ENCODE results near the gene TBC1D1. TPM values are rescaled to one million over a fixed set of nuclear protein-coding genes. Genes with fewer than 3 reads are reported as not detected.

TBC1D1 gene
- total RNA-seq, 5 donors from 2014 or later (not counting 1 experiment from before 2014, with no cell fraction given), result 46.3 to 58.1 (median 47.6) TPM

GRCh38 chr4:37904824-37905223 is 13.9 kb downstream of the TBC1D1 start:
- DNase-seq, result no peak
- CTCF ChIA-PET, result interaction anchor here in 1 of 2 donors (0.6 kb wide), 1 partner anchor 101 kb away, joined by 3 read pairs; no protein-coding TSS in a partner anchor
- no peak overlapping the region for H3K27ac Mint-ChIP-seq

GRCh38 chr4:37905533-37906169 is 14.8 kb downstream of the TBC1D1 start:
- WGBS (ENCODE audit: insufficient coverage), result 100% methylated on average over 3 of the region's 7 CpGs
- Mint-ChIP-seq H3K4me1 (peaks cover 59 to 73% (median 64%) of the 10 kb centered on the region in 3 donors), H3K4me3 (no peak overlapping the region), H3K9me3 (no peaks in the 10 kb centered on the region), H3K27me3 (no peaks in the 10 kb centered on the region), H3K36me3 (peaks cover 51% of the 10 kb centered on the region), H3K27ac (no peak overlapping the region)
- DNase-seq, result no peak
- ChIA-PET CTCF (no interaction called here), POLR2A (no interaction called here)
- Histone ChIP-seq H3K36me3 (ENCODE audit: control insufficient read depth in 2 of 2, extremely low read depth in 1 of 2, insufficient read depth in 1 of 2, low read length in 1 of 2) (peaks cover 0 to 26% of the 10 kb centered on the region in 2 donors), H3K27me3 (replicated peaks in 1 of 2; ENCODE audit: control insufficient read depth in 2 of 2, extremely low read depth in 1 of 2, insufficient read depth in 2 of 2, low read length in 1 of 2) (no peaks in the 10 kb centered on the region), H3K27ac (ENCODE audit: low read length) (no peak overlapping the region), H3K4me1 (ENCODE audit: control insufficient read depth in 1 of 2, extremely low read depth in 1 of 2, insufficient read depth in 2 of 2, low read length in 2 of 2) (peaks cover 0 to 3% of the 10 kb centered on the region in 2 experiments), H3K4me3 (ENCODE audit: control insufficient read depth in 1 of 2, extremely low read depth in 1 of 2, low read length in 1 of 2) (no peak overlapping the region), H3K9me3 (no peaks in the 10 kb centered on the region)
- ATAC-seq (replicated peaks in 1 of 4), result no peak

More at GRCh38 chr4:37904824-37905223, 13.9 kb downstream of the TBC1D1 start:
- ATAC-seq (replicated peaks in 1 of 4), result no peak
- Histone ChIP-seq H3K36me3 (ENCODE audit: control insufficient read depth in 2 of 2, extremely low read depth in 1 of 2, insufficient read depth in 1 of 2, low read length in 1 of 2) (peaks cover 0 to 26% of the 10 kb centered on the region in 2 donors), H3K27me3 (replicated peaks in 1 of 2; ENCODE audit: control insufficient read depth in 2 of 2, extremely low read depth in 1 of 2, insufficient read depth in 2 of 2, low read length in 1 of 2) (no peaks in the 10 kb centered on the region), H3K4me3 (ENCODE audit: control insufficient read depth in 1 of 2, extremely low read depth in 1 of 2, low read length in 1 of 2) (no peak overlapping the region), H3K9me3 (no peaks in the 10 kb centered on the region), H3K4me1 (ENCODE audit: control insufficient read depth in 1 of 2, extremely low read depth in 1 of 2, insufficient read depth in 2 of 2, low read length in 2 of 2) (peaks cover 0 to 3% of the 10 kb centered on the region in 2 experiments), H3K27ac (ENCODE audit: low read length) (no peak overlapping the region)
- Mint-ChIP-seq H3K36me3 (peaks cover 58% of the 10 kb centered on the region), H3K9me3 (no peaks in the 10 kb centered on the region), H3K27me3 (no peaks in the 10 kb centered on the region), H3K4me3 (no peak overlapping the region), H3K4me1 (peaks cover 67 to 78% (median 71%) of the 10 kb centered on the region in 3 donors)
- 100% methylated on average over 1 of the region's 3 CpGs for WGBS (ENCODE audit: insufficient coverage)
- POLR2A ChIA-PET, result no interaction called here

- Mint-ChIP-seq H3K4me3 (no peak overlapping the region), H3K9me3 (no peaks in the 10 kb centered on the region), H3K27me3 (no peaks in the 10 kb centered on the region), H3K4me1 (peaks cover 58 to 68% (median 60%) of the 10 kb centered on the region in 3 donors), H3K27ac (no peak overlapping the region), H3K36me3 (peaks cover 46% of the 10 kb centered on the region)
- no peak for ATAC-seq (replicated peaks in 1 of 4)
- Histone ChIP-seq H3K4me1 (ENCODE audit: control insufficient read depth in 1 of 2, extremely low read depth in 1 of 2, insufficient read depth in 2 of 2, low read length in 2 of 2) (no peaks in the 10 kb centered on the region), H3K27me3 (replicated peaks in 1 of 2; ENCODE audit: control insufficient read depth in 2 of 2, extremely low read depth in 1 of 2, insufficient read depth in 2 of 2, low read length in 1 of 2) (no peaks in the 10 kb centered on the region), H3K4me3 (ENCODE audit: control insufficient read depth in 1 of 2, extremely low read depth in 1 of 2, low read length in 1 of 2) (no peak overlapping the region), H3K9me3 (no peaks in the 10 kb centered on the region), H3K36me3 (ENCODE audit: control insufficient read depth in 2 of 2, extremely low read depth in 1 of 2, insufficient read depth in 1 of 2, low read length in 1 of 2) (peaks cover 0 to 8% of the 10 kb centered on the region in 2 donors), H3K27ac (ENCODE audit: low read length) (no peak overlapping the region)
- ChIA-PET POLR2A (no interaction called here), CTCF (no interaction called here)
- 92% methylated on average over 16 of the region's 21 CpGs for WGBS (ENCODE audit: insufficient coverage)
- DNase-seq, result no peak
These were observed 17.8 kb downstream of the TBC1D1 start for GRCh38 chr4:37908488-37909331.

GRCh38 chr4:37909332-37910090 is 18.6 kb downstream of the TBC1D1 start:
- H3K4me1 Mint-ChIP-seq, result peaks cover 51 to 60% (median 58%) of the 10 kb centered on the region in 3 donors
- Histone ChIP-seq H3K27me3 (replicated peaks in 1 of 2; ENCODE audit: control insufficient read depth in 2 of 2, extremely low read depth in 1 of 2, insufficient read depth in 2 of 2, low read length in 1 of 2) (no peaks in the 10 kb centered on the region), H3K27ac (ENCODE audit: low read length) (no peak overlapping the region), H3K4me1 (ENCODE audit: control insufficient read depth in 1 of 2, extremely low read depth in 1 of 2, insufficient read depth in 2 of 2, low read length in 2 of 2) (no peaks in the 10 kb centered on the region), H3K9me3 (no peaks in the 10 kb centered on the region), H3K36me3 (ENCODE audit: control insufficient read depth in 2 of 2, extremely low read depth in 1 of 2, insufficient read depth in 1 of 2, low read length in 1 of 2) (peaks cover 0 to 5% of the 10 kb centered on the region in 2 donors), H3K4me3 (ENCODE audit: control insufficient read depth in 1 of 2, extremely low read depth in 1 of 2, low read length in 1 of 2) (no peak overlapping the region)
- H3K36me3 Mint-ChIP-seq, result peaks cover 46% of the 10 kb centered on the region
- H3K27ac Mint-ChIP-seq, result no peak overlapping the region
- no peak overlapping the region for H3K4me3 Mint-ChIP-seq
- ChIA-PET POLR2A (no interaction called here), CTCF (no interaction called here)
- no peaks in the 10 kb centered on the region for H3K9me3 Mint-ChIP-seq
- DNase-seq (no peak), ATAC-seq (replicated peaks in 1 of 4) (no peak)
- H3K27me3 Mint-ChIP-seq, result no peaks in the 10 kb centered on the region
- WGBS (ENCODE audit: insufficient coverage), result 100% methylated on average over 1 of the region's 8 CpGs

GRCh38 chr4:37910091-37910486 is 19.2 kb downstream of the TBC1D1 start:
- Mint-ChIP-seq H3K27ac (no peak overlapping the region), H3K27me3 (no peaks in the 10 kb centered on the region), H3K36me3 (peaks cover 46% of the 10 kb centered on the region), H3K4me1 (peaks cover 47 to 58% (median 54%) of the 10 kb centered on the region in 3 donors), H3K9me3 (no peaks in the 10 kb centered on the region), H3K4me3 (no peak overlapping the region)
- Histone ChIP-seq H3K27ac (ENCODE audit: low read length) (no peak overlapping the region), H3K4me1 (ENCODE audit: control insufficient read depth in 1 of 2, extremely low read depth in 1 of 2, insufficient read depth in 2 of 2, low read length in 2 of 2) (no peaks in the 10 kb centered on the region), H3K4me3 (ENCODE audit: control insufficient read depth in 1 of 2, extremely low read depth in 1 of 2, low read length in 1 of 2) (no peak overlapping the region), H3K27me3 (replicated peaks in 1 of 2; ENCODE audit: control insufficient read depth in 2 of 2, extremely low read depth in 1 of 2, insufficient read depth in 2 of 2, low read length in 1 of 2) (no peaks in the 10 kb centered on the region), H3K9me3 (no peaks in the 10 kb centered on the region), H3K36me3 (ENCODE audit: control insufficient read depth in 2 of 2, extremely low read depth in 1 of 2, insufficient read depth in 1 of 2, low read length in 1 of 2) (no peaks in the 10 kb centered on the region)
- ChIA-PET CTCF (no interaction called here), POLR2A (no interaction called here)
- DNase-seq (no peak), ATAC-seq (replicated peaks in 1 of 4) (no peak)
- no CpG with 5 or more reads among the region's 1 CpG for WGBS (ENCODE audit: insufficient coverage)

GRCh38 chr4:37914539-37914938 is 23.7 kb downstream of the TBC1D1 start:
- Mint-ChIP-seq H3K27me3 (no peaks in the 10 kb centered on the region), H3K4me3 (no peak overlapping the region), H3K36me3 (peaks cover 28% of the 10 kb centered on the region), H3K27ac (no peak overlapping the region), H3K9me3 (no peaks in the 10 kb centered on the region), H3K4me1 (peaks cover 25 to 30% (median 26%) of the 10 kb centered on the region in 3 donors)
- DNase-seq, result no peak
- Histone ChIP-seq H3K9me3 (no peaks in the 10 kb centered on the region), H3K36me3 (ENCODE audit: control insufficient read depth in 2 of 2, extremely low read depth in 1 of 2, insufficient read depth in 1 of 2, low read length in 1 of 2) (peaks cover 0 to 4% of the 10 kb centered on the region in 2 donors), H3K4me3 (ENCODE audit: control insufficient read depth in 1 of 2, extremely low read depth in 1 of 2, low read length in 1 of 2) (no peak overlapping the region), H3K27me3 (replicated peaks in 1 of 2; ENCODE audit: control insufficient read depth in 2 of 2, extremely low read depth in 1 of 2, insufficient read depth in 2 of 2, low read length in 1 of 2) (no peaks in the 10 kb centered on the region), H3K4me1 (ENCODE audit: control insufficient read depth in 1 of 2, extremely low read depth in 1 of 2, insufficient read depth in 2 of 2, low read length in 2 of 2) (no peaks in the 10 kb centered on the region), H3K27ac (ENCODE audit: low read length) (no peak overlapping the region)
- CTCF ChIA-PET, result interaction anchor here (0.6 to 1.1 kb wide), 2 partner anchors 14 to 739 kb away, joined by 3 read pairs; no protein-coding TSS in a partner anchor
- no peak for ATAC-seq (replicated peaks in 1 of 4)
- WGBS (ENCODE audit: insufficient coverage), result 96% methylated on average over 3 of the region's 3 CpGs
- POLR2A ChIA-PET, result no interaction called here

Data from T-cell (primary cell).